Mesenteric fat pad (tissue), 1 donor: ENCODE data around the gene PALS1. TPM values are rescaled to one million over a fixed set of nuclear protein-coding genes. Genes with fewer than 3 reads are reported as not detected.

Experiments used
- DNase-seq: peaks from one replicate; pipeline ENCODE4 v3.0.0-alpha.2; 2020; ENCODE audit warnings: low spot score
- long read RNA-seq: library from polyadenylated mRNA; unstranded; transcript quantifications from one replicate; pipeline ENCODE4 v2.0.0, GENCODE V29; 2020
- total RNA-seq: library from RNA; stranded (reverse); fragmentation: NEBNext Ultra II Directional; extraction: Animal tissue kit (Norgen Biotek cat#: 25700); gene quantifications from one replicate; pipeline ENCODE4 v1.2.1, GENCODE V29; 2021
- donor health status: DM: yes; HTN: yes; CAD: no.

The PALS1 gene
- 24.1 TPM for total RNA-seq
- long read RNA-seq, full-length matches to known transcripts, result 2 of 35 reads
- long read RNA-seq, partial matches to known transcripts, result 25 of 35 reads
- long read RNA-seq, other reads (novel, unspliced or antisense), result 8 of 35 reads

GRCh38 chr14:67241411-67242167, at the start of gene PALS1:
Gene PALS1 (plus strand): TSS chr14:67241435. CDS start chr14:67279171, 37,736 bp downstream.
- DNase-seq, result peak; percentile 91

DNA sequence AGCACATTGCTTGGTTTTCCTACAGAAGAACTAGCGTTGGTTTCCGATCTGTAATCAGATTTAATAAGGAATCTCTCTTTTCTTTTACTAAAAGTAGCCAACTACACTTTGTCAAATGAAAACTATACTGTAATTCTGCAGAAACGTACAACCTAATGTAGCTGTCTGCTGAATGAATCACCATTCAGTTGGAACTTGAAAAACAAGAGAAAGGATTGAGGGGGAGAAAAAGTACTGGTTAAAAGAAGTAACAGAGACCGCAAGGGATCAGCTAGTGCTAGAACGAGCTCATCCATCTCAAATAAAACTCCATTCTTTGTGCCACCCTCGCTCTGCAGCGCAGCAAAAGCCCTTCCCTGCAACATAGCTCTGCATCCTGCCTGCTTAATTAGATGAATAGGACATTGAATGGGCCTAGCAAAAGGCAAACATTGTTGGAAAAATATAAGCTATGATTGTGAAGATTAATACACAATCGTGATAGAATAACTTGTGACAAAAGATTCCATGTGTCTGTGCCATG, 49.4 kb upstream of the PALS1 start:
- DNase-seq, result no peak

- no peak for DNase-seq
Measured at GRCh38 chr14:67192366-67192765, 48.9 kb upstream of the PALS1 start.

DNA sequence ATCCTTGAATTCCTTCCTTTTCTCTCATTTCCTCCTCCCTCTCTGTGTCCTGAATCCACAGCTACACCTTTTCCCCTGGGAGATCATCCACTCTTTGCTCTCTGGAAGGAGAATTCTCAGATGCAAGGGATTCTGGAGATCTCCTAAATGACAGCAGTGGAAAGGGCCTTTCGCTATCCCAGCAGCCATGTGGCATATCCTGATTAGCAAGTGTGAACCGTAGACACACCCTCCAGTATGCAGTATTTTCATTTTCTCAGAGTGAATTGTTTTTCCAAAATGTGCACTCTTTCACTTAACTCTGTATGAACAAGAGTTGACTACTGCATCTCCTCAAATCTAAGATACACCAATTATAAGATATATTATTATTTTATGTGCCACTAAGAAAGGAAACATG, 46.0 kb upstream of the PALS1 start:
- no peak for DNase-seq

GRCh38 chr14:67199016-67199415, 42.2 kb upstream of the PALS1 start:
- no peak for DNase-seq

DNA sequence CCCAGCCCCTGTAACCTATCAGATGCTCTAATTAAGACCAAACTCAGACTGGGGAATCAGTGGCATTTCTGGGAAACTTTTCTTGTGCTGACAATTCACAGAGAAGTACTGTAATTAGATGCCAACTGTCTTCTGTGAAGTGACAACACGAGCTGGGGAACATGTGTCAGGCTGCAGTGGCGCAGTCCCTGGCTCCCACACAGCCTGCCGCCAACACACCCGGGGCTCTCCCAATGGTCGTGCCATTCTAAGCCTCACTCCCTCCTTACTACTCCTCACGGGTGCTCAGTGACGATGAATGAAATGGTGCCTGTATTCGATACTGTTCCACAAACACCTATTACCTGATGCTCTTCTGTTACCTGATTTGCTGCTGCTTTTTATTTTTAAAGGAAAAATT, 33.4 kb upstream of the PALS1 start:
- no peak for DNase-seq

- DNase-seq, result no peak
Measured at GRCh38 chr14:67218126-67218525, 23.1 kb upstream of the PALS1 start.

GRCh38 chr14:67221248-67221981, 19.8 kb upstream of the PALS1 start:
- DNase-seq, result no peak

DNA sequence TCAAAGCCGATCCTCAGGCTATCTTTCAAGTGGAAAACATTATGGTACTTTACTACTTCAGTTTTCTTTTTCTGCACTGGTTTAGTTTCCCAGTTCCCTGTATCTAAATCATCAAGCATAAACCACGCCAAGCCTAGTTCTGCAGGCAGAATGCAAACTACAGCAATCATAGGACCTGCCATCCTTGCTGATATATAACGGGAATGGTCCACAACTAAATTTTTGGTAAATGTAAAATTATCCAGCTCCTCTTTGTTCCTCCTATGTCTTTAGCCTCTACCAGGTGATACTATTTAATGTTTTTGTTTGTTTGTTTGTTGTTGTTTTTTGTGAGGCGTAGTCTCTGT, 19.3 kb upstream of the PALS1 start:
- no peak for DNase-seq

- DNase-seq, result no peak
Measured at GRCh38 chr14:67225523-67225922, 15.7 kb upstream of the PALS1 start.

GRCh38 chr14:67228325-67228984, 12.8 kb upstream of the PALS1 start:
- DNase-seq, result no peak

- DNase-seq, result no peak
Measured at GRCh38 chr14:67232066-67232465, 9.2 kb upstream of the PALS1 start.

GRCh38 chr14:67232621-67233020, 8.6 kb upstream of the PALS1 start:
- DNase-seq, result no peak

DNA sequence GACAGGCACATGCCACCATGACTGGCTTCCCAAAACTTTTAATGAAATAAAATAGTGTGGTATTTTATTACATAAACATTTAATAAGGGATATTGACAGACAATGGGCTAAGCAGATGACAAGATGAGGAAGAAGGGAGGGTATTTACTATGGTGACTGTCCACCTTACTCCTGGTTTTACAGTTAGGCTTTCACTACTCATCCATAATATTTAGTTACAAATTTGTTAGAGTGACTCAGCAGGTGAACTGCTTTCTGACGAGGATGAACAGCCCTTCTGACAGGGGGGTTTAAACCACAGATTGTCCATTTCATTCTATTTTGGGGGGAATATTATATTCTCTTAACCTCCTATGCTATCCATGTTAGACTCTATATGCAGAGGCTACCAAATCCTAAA, 3.6 kb upstream of the PALS1 start:
- no peak for DNase-seq

GRCh38 chr14:67239582-67239981, 1.7 kb upstream of the PALS1 start:
- DNase-seq, result no peak

DNA sequence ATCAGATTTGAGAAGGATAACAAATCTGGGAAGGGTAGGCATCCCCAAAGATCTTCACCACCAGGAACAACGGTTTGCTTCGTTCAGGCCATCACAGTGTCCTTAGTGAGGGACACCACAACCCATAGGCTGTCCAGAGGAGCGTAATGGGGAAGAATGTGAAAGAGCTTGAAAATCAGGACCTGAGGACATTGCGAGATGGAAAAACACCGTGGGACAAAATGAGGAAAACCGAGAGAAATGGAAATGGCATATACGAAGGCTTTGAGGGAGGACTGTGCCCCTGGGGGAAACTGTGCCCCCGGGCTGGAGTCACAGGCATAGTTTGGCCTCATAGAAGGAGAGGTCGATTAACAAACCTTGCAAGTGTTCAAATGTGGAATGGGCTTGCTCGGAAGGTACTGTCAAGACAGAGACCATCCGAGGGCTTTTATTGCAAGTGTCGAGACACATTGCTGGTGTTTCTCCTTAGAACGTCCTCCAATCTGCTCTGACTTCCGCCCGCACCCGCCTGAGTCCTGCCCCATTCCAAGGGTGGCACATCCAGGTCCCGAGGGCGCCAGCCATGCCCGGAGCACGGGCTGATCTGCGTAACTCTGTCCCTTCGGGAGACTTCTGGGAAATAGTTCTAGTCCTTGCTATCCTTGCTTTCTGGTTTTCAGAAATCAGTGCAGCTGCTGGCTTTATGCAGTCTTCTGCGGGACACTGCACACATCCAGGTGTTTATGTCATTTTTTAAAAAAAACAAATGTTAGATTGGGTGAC, 885 bp upstream of the PALS1 start:
- DNase-seq, result no peak

- DNase-seq, result peak; percentile 99
Measured at GRCh38 chr14:67240978-67241410, 241 bp upstream of the PALS1 start.

- DNase-seq, result no peak
Measured at GRCh38 chr14:67242168-67242420, 859 bp downstream of the PALS1 start.

DNA sequence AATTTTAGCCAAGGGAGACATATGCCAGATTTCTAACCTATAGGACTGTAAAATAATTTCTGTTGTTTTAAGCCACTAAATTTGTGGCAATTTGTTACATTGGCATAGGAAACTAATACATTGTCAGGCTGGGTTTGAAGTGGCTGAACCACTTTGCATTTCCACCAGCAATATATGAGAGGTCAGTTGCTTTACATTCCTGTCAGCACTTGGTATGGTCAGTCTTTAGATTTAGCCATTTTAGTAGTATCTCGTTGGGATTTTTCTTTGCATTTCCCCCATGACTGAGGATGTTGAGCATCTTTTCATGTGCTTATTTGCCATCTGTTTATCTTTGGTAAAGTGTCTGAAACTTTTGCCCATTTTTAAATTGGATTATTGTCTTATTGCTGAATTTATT, 3.9 kb downstream of the PALS1 start:
- no peak for DNase-seq

- no peak for DNase-seq
Measured at GRCh38 chr14:67251573-67252226, 10.5 kb downstream of the PALS1 start.
